GM12878 (cell line): ENCODE measurements around the gene SLC25A47.

Experiments
- BCL11A ChIP-seq: IDR thresholded peaks from 2 replicates; pipeline ENCODE4 v1.6.1; 2011; ENCODE audit warnings: low read depth, low read length
- JUND ChIP-seq: IDR thresholded peaks from 2 replicates; pipeline ENCODE4 v1.6.1; 2012; ENCODE audit warnings: low read depth, mild to moderate bottlenecking, low read length, improper control_type of control experiment, moderate library complexity
- LARP7 ChIP-seq: fragments of 450-650 bp; IDR thresholded peaks from 2 replicates; pipeline ENCODE4 v1.6.1; 2017; ENCODE audit warnings: mild to moderate bottlenecking
- SP1 ChIP-seq: IDR thresholded peaks from one replicate; pipeline ENCODE4 v1.6.1; 2011; ENCODE audit warnings: low read depth, low read length
- TF ChIP-seq, protein P1 (sequence below), 3 experiments: IDR thresholded peaks in 2 of 3; conservative IDR thresholded peaks in 1 of 3; 2 replicates each; pipeline ENCODE4 v1.5.1; 2011; ENCODE audit warnings: low read depth in 3 of 3, low read length in 3 of 3, mild to moderate bottlenecking in 3 of 3, control low read depth in 2 of 3, moderate library complexity in 2 of 3, inconsistent platforms in 1 of 3, mixed read lengths in 1 of 3; ENCODE audit not compliant: control insufficient read depth in 2 of 3, insufficient read depth in 1 of 3; ENCODE audit errors: extremely low read depth in 1 of 3
- TF ChIP-seq, protein P2 (sequence below): IDR thresholded peaks from 2 replicates; pipeline ENCODE4 v1.6.1; 2011; ENCODE audit warnings: low read depth, low read length, improper control_type of control experiment, borderline replicate concordance
- TF ChIP-seq, protein P3 (sequence below): fragments of 450-650 bp; IDR thresholded peaks from 2 replicates; pipeline ENCODE4 v1.6.1; 2017; ENCODE audit warnings: antibody characterized with exemption, mild to moderate bottlenecking, moderate library complexity
- TF ChIP-seq, protein P4 (sequence below): IDR thresholded peaks from 2 replicates; pipeline ENCODE4 v1.6.1; 2012; ENCODE audit warnings: mild to moderate bottlenecking, low read depth, low read length
- TF ChIP-seq, protein P5 (sequence below): IDR thresholded peaks from 2 replicates; pipeline ENCODE4 v1.6.1; 2012; ENCODE audit warnings: low read depth, low read length, improper control_type of control experiment
- TF ChIP-seq, protein P6 (sequence below): fragments of 450-650 bp; formaldehyde crosslinking; IDR thresholded peaks from 2 replicates; pipeline ENCODE4 v1.5.0; 2022; ENCODE audit warnings: mild to moderate bottlenecking, missing genetic modification characterization

DNA sequence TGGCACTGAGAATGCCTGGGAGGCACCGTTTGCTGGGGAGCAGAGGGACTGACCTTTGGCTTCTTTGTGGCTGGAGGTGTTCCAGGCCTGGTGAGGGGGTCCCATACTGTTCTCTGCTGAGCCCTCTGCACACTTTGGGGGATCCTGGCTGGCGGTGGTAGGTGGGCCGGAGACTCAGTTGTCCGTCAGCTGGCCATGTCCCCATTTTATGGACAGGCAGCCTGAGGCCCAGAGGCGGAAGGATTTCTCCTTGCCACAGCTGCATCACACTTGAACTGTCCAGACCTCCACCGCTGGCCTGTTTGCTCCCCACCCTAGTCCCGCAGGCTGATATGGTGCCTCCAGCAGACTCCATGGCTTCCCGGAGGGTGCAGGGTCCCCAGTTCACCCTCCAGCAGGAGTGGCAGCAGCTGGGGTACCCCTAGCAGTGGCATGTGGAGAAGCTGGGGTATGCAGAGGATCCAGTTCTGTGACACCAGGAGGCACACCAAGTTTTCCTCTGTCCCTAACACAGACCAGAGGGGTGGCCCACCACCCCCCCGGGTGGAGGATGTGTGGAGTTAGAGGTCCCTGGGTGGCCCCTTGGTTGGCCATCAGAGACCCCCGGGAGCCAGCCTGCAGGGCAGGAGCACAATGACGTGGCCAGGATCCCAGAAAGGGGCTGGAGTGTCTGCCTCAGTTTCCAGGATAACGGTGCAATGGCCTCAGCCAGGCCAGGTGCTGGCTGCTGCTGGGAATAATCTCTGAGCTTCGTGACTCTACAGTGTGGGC is 31.6 kb upstream of the SLC25A47 start:
- TF ChIP-seq, protein P1, sequence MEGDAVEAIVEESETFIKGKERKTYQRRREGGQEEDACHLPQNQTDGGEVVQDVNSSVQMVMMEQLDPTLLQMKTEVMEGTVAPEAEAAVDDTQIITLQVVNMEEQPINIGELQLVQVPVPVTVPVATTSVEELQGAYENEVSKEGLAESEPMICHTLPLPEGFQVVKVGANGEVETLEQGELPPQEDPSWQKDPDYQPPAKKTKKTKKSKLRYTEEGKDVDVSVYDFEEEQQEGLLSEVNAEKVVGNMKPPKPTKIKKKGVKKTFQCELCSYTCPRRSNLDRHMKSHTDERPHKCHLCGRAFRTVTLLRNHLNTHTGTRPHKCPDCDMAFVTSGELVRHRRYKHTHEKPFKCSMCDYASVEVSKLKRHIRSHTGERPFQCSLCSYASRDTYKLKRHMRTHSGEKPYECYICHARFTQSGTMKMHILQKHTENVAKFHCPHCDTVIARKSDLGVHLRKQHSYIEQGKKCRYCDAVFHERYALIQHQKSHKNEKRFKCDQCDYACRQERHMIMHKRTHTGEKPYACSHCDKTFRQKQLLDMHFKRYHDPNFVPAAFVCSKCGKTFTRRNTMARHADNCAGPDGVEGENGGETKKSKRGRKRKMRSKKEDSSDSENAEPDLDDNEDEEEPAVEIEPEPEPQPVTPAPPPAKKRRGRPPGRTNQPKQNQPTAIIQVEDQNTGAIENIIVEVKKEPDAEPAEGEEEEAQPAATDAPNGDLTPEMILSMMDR (IDR thresholded peaks at IDR 0.05 in 2 of 3, conservative IDR thresholded peaks at IDR 0.05 in 1 of 3; ENCODE audit: control insufficient read depth in 2 of 3, extremely low read depth in 1 of 3, insufficient read depth in 1 of 3, low read depth in 3 of 3, low read length in 3 of 3), result no peak
- TF ChIP-seq, protein P2, sequence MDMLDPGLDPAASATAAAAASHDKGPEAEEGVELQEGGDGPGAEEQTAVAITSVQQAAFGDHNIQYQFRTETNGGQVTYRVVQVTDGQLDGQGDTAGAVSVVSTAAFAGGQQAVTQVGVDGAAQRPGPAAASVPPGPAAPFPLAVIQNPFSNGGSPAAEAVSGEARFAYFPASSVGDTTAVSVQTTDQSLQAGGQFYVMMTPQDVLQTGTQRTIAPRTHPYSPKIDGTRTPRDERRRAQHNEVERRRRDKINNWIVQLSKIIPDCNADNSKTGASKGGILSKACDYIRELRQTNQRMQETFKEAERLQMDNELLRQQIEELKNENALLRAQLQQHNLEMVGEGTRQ, result no peak
- TF ChIP-seq JUND (no peak), LARP7 (no peak), BCL11A (no peak), SP1 (no peak)
- TF ChIP-seq, protein P3, sequence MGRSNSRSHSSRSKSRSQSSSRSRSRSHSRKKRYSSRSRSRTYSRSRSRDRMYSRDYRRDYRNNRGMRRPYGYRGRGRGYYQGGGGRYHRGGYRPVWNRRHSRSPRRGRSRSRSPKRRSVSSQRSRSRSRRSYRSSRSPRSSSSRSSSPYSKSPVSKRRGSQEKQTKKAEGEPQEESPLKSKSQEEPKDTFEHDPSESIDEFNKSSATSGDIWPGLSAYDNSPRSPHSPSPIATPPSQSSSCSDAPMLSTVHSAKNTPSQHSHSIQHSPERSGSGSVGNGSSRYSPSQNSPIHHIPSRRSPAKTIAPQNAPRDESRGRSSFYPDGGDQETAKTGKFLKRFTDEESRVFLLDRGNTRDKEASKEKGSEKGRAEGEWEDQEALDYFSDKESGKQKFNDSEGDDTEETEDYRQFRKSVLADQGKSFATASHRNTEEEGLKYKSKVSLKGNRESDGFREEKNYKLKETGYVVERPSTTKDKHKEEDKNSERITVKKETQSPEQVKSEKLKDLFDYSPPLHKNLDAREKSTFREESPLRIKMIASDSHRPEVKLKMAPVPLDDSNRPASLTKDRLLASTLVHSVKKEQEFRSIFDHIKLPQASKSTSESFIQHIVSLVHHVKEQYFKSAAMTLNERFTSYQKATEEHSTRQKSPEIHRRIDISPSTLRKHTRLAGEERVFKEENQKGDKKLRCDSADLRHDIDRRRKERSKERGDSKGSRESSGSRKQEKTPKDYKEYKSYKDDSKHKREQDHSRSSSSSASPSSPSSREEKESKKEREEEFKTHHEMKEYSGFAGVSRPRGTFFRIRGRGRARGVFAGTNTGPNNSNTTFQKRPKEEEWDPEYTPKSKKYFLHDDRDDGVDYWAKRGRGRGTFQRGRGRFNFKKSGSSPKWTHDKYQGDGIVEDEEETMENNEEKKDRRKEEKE, result no peak
- TF ChIP-seq, protein P4, sequence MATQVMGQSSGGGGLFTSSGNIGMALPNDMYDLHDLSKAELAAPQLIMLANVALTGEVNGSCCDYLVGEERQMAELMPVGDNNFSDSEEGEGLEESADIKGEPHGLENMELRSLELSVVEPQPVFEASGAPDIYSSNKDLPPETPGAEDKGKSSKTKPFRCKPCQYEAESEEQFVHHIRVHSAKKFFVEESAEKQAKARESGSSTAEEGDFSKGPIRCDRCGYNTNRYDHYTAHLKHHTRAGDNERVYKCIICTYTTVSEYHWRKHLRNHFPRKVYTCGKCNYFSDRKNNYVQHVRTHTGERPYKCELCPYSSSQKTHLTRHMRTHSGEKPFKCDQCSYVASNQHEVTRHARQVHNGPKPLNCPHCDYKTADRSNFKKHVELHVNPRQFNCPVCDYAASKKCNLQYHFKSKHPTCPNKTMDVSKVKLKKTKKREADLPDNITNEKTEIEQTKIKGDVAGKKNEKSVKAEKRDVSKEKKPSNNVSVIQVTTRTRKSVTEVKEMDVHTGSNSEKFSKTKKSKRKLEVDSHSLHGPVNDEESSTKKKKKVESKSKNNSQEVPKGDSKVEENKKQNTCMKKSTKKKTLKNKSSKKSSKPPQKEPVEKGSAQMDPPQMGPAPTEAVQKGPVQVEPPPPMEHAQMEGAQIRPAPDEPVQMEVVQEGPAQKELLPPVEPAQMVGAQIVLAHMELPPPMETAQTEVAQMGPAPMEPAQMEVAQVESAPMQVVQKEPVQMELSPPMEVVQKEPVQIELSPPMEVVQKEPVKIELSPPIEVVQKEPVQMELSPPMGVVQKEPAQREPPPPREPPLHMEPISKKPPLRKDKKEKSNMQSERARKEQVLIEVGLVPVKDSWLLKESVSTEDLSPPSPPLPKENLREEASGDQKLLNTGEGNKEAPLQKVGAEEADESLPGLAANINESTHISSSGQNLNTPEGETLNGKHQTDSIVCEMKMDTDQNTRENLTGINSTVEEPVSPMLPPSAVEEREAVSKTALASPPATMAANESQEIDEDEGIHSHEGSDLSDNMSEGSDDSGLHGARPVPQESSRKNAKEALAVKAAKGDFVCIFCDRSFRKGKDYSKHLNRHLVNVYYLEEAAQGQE, result no peak
- TF ChIP-seq, protein P5, sequence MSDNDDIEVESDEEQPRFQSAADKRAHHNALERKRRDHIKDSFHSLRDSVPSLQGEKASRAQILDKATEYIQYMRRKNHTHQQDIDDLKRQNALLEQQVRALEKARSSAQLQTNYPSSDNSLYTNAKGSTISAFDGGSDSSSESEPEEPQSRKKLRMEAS, result no peak
- TF ChIP-seq, protein P6, sequence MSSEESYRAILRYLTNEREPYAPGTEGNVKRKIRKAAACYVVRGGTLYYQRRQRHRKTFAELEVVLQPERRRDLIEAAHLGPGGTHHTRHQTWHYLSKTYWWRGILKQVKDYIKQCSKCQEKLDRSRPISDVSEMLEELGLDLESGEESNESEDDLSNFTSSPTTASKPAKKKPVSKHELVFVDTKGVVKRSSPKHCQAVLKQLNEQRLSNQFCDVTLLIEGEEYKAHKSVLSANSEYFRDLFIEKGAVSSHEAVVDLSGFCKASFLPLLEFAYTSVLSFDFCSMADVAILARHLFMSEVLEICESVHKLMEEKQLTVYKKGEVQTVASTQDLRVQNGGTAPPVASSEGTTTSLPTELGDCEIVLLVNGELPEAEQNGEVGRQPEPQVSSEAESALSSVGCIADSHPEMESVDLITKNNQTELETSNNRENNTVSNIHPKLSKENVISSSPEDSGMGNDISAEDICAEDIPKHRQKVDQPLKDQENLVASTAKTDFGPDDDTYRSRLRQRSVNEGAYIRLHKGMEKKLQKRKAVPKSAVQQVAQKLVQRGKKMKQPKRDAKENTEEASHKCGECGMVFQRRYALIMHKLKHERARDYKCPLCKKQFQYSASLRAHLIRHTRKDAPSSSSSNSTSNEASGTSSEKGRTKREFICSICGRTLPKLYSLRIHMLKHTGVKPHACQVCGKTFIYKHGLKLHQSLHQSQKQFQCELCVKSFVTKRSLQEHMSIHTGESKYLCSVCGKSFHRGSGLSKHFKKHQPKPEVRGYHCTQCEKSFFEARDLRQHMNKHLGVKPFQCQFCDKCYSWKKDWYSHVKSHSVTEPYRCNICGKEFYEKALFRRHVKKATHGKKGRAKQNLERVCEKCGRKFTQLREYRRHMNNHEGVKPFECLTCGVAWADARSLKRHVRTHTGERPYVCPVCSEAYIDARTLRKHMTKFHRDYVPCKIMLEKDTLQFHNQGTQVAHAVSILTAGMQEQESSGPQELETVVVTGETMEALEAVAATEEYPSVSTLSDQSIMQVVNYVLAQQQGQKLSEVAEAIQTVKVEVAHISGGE (CRISPR knock-in tag), result no peak
